SK-N-SH (cell line): Measurements from ENCODE around the gene TYR.
"Not testable (repeated sequence)": the region's sequence is repeated elsewhere in the genome, so short reads cannot be mapped to it uniquely, and the experiment has no call there.

Experiments
- GABPA ChIP-seq: IDR thresholded peaks from 2 replicates; pipeline ENCODE4 v1.4.0; 2012; ENCODE audit warnings: low read depth, mild to moderate bottlenecking
- JUND ChIP-seq: IDR thresholded peaks from 2 replicates; pipeline ENCODE4 v1.4.0; 2012
- POLR2AphosphoS5 ChIP-seq: IDR thresholded peaks from 2 replicates; pipeline ENCODE4 v1.6.1; 2012; ENCODE audit warnings: low read depth, low read length
- RAD21 ChIP-seq: IDR thresholded peaks from 2 replicates; pipeline ENCODE4 v1.6.1; 2012; ENCODE audit warnings: mild to moderate bottlenecking, low read length
- SIN3A ChIP-seq: IDR thresholded peaks from 2 replicates; pipeline ENCODE4 v1.6.1; 2012; ENCODE audit warnings: low read depth, mild to moderate bottlenecking, low read length, moderate library complexity, borderline replicate concordance
- SMC3 ChIP-seq: IDR thresholded peaks from 2 replicates; pipeline ENCODE4 v1.6.1; 2012; ENCODE audit warnings: low read depth, low read length, improper control_type of control experiment
- TF ChIP-seq, protein P1 (sequence below): IDR thresholded peaks from 2 replicates; pipeline ENCODE4 v1.4.0; 2012; ENCODE audit warnings: low read depth, borderline replicate concordance
- TF ChIP-seq, protein P2 (sequence below): IDR thresholded peaks from 2 replicates; pipeline ENCODE4 v1.4.0; 2012; ENCODE audit warnings: low read depth
- TF ChIP-seq, protein P3 (sequence below): fragments of 200-600 bp; sonication (generic); IDR thresholded peaks from 2 replicates; pipeline ENCODE4 v1.6.1; 2017; ENCODE audit warnings: antibody characterized with exemption, mild to moderate bottlenecking, moderate library complexity

DNA sequence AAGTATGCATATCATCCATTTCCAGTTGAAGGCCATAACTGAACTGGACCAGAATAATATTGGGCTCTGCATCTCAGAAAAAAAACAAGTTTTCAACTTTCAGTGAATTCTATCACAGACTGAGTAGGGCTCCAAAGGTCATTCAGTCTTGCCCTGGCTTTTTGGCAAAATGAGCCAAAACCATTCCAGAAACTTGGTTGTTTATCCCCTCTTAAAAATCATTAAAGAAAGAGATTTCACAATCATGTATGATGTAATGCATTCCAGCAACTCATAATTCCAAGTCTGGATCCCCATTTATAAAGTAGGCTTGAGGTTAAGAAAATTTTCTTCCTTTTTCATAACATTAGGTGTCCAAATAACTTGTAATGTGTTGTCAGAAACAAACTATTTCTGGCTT lies 162.8 kb downstream of the TYR start:
- TF ChIP-seq, protein P1, sequence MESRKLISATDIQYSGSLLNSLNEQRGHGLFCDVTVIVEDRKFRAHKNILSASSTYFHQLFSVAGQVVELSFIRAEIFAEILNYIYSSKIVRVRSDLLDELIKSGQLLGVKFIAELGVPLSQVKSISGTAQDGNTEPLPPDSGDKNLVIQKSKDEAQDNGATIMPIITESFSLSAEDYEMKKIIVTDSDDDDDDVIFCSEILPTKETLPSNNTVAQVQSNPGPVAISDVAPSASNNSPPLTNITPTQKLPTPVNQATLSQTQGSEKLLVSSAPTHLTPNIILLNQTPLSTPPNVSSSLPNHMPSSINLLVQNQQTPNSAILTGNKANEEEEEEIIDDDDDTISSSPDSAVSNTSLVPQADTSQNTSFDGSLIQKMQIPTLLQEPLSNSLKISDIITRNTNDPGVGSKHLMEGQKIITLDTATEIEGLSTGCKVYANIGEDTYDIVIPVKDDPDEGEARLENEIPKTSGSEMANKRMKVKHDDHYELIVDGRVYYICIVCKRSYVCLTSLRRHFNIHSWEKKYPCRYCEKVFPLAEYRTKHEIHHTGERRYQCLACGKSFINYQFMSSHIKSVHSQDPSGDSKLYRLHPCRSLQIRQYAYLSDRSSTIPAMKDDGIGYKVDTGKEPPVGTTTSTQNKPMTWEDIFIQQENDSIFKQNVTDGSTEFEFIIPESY: not testable (repeated sequence)
- not testable (repeated sequence) for TF ChIP-seq GABPA, POLR2AphosphoS5, SMC3, JUND, SIN3A, RAD21
- TF ChIP-seq, protein P2, sequence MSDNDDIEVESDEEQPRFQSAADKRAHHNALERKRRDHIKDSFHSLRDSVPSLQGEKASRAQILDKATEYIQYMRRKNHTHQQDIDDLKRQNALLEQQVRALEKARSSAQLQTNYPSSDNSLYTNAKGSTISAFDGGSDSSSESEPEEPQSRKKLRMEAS: not testable (repeated sequence)
- TF ChIP-seq, protein P3, sequence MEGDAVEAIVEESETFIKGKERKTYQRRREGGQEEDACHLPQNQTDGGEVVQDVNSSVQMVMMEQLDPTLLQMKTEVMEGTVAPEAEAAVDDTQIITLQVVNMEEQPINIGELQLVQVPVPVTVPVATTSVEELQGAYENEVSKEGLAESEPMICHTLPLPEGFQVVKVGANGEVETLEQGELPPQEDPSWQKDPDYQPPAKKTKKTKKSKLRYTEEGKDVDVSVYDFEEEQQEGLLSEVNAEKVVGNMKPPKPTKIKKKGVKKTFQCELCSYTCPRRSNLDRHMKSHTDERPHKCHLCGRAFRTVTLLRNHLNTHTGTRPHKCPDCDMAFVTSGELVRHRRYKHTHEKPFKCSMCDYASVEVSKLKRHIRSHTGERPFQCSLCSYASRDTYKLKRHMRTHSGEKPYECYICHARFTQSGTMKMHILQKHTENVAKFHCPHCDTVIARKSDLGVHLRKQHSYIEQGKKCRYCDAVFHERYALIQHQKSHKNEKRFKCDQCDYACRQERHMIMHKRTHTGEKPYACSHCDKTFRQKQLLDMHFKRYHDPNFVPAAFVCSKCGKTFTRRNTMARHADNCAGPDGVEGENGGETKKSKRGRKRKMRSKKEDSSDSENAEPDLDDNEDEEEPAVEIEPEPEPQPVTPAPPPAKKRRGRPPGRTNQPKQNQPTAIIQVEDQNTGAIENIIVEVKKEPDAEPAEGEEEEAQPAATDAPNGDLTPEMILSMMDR: not testable (repeated sequence)
